Prostate gland (tissue), 2 donors: ENCODE measurements around the gene B3GLCT. TPM values are rescaled to one million over a fixed set of nuclear protein-coding genes. Genes with fewer than 3 reads are reported as not detected.

ENCODE experiments used
- DNase-seq: peaks from one replicate; pipeline ENCODE4 v3.0.0-alpha.2; 2019; ENCODE audit warnings: low spot score
- H3K27ac ChIP-seq, 2 donors: fragments of 200-600 bp; sonication (generic); 2 replicates each; pipeline ENCODE4 v1.5.1; 2017 to 2019
- H3K27me3 ChIP-seq: fragments of 200-600 bp; sonication (generic); replicated peaks from 2 replicates; pipeline ENCODE4 v1.5.1; 2019; ENCODE audit not compliant: insufficient read depth
- H3K36me3 ChIP-seq, 2 donors: fragments of 200-600 bp; sonication (generic); 1 replicate in 1 of 2; 2 replicates in 1 of 2; pipeline versions ENCODE4 v1.5.1 to v1.8.1; 2017 to 2019
- H3K4me1 ChIP-seq: fragments of 200-600 bp; sonication (generic); replicated peaks from 2 replicates; pipeline ENCODE4 v1.5.1; 2019
- H3K4me3 ChIP-seq, 2 donors: fragments of 200-600 bp; sonication (generic); 2 replicates each; pipeline ENCODE4 v1.5.1; 2017 to 2019
- H3K9me3 ChIP-seq: fragments of 200-600 bp; sonication (generic); 2 replicates; pipeline ENCODE4 v1.5.1; 2017
- POLR2A ChIP-seq: fragments of 450-650 bp; IDR thresholded peaks from one replicate; pipeline ENCODE4 v1.6.1; 2016; ENCODE audit warnings: antibody characterized with exemption, mild to moderate bottlenecking
- POLR2AphosphoS5 ChIP-seq: sonication (generic); formaldehyde crosslinking; IDR thresholded peaks from one replicate; pipeline ENCODE4 v1.6.1; 2017; ENCODE audit warnings: antibody characterized with exemption
- WGBS: methylation state at CpG from one replicate; pipeline ENCODE4 v1.1.5; 2018; 5-methylcytosine and 5-hydroxymethylcytosine counted together
- intact Hi-C: fragments of 100-400 bp; cut with DNase I; formaldehyde crosslinking; loops from one replicate; pipeline ENCODE4 v1.14.2; 2022
- total RNA-seq, 2 donors: library from RNA; depleted of rRNA; stranded (reverse); fragments of >200 nt; gene quantifications; one replicate each; pipeline ENCODE4 v1.1.0, GENCODE V29; 2016
- TF ChIP-seq, protein P1 (sequence below), 4 experiments: fragments of 200-600 bp in 2 of 4; fragments of 450-650 bp in 2 of 4; sonication (generic) in 2 of 4; IDR thresholded peaks; 1 replicate in 3 of 4; 2 replicates in 1 of 4; pipeline ENCODE4 v1.5.1; 2016 to 2019; ENCODE audit warnings: antibody characterized with exemption in 4 of 4, mild to moderate bottlenecking in 2 of 4, moderate library complexity in 2 of 4

B3GLCT gene
- total RNA-seq, 2 donors from 2014 or later = 4.4 to 14.7 TPM

GRCh38 chr13:31278869-31279268 is 79.1 kb downstream of the B3GLCT start:
- intact Hi-C loops = no loop called here
- H3K27me3 ChIP-seq = no peaks in the 10 kb centered on the region
- DNase-seq = no peak
- no peaks in the 10 kb centered on the region for H3K36me3 ChIP-seq
- H3K4me1 ChIP-seq = no peaks in the 10 kb centered on the region
- TF ChIP-seq POLR2AphosphoS5 (no peak), POLR2A (no peak)
- TF ChIP-seq, protein P1, sequence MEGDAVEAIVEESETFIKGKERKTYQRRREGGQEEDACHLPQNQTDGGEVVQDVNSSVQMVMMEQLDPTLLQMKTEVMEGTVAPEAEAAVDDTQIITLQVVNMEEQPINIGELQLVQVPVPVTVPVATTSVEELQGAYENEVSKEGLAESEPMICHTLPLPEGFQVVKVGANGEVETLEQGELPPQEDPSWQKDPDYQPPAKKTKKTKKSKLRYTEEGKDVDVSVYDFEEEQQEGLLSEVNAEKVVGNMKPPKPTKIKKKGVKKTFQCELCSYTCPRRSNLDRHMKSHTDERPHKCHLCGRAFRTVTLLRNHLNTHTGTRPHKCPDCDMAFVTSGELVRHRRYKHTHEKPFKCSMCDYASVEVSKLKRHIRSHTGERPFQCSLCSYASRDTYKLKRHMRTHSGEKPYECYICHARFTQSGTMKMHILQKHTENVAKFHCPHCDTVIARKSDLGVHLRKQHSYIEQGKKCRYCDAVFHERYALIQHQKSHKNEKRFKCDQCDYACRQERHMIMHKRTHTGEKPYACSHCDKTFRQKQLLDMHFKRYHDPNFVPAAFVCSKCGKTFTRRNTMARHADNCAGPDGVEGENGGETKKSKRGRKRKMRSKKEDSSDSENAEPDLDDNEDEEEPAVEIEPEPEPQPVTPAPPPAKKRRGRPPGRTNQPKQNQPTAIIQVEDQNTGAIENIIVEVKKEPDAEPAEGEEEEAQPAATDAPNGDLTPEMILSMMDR (IDR thresholded peaks at IDR 0.05) = no peak
- H3K4me3 ChIP-seq = no peak overlapping the region
- no peak overlapping the region for H3K27ac ChIP-seq
- 91% methylated on average over 1 of the region's 1 CpG for WGBS
- no peaks in the 10 kb centered on the region for H3K9me3 ChIP-seq

DNA sequence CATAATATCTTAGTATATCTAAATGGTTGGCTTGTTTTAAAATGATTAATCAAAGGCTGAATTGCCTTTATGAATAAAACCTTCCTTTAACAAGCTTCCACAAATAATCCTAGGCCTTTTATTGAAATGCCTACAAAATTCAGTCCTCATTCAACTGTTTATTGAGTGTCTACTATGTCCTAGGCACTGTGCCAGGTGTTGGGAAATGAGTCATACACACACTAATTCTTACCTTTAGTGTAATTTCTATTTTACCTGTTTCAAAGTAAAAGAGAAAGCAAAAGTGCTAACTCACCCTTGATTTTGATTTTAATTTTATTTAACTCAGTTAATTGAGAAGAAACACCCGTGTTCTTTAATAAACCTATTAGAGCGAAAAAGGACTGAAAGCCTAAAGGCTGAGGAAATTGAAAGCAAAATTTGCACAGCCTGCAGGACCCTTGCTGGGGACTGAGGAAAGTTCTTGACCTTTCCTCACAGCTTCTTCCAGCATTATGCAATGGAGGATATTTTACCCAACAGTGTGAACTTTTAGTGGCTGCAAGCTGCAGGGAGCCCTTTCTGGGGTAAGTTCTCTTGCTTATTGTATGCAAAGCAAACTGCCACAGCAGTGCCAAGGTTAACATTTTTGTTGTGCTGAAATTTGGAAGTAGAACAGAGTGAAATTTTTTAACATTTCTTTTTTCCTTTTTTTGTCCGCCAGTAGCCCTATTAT is 83.1 kb downstream of the B3GLCT start:
- no peak for DNase-seq
- H3K9me3 ChIP-seq = no peaks in the 10 kb centered on the region
- H3K27me3 ChIP-seq = no peaks in the 10 kb centered on the region
- WGBS = 96% methylated on average over 3 of the region's 3 CpGs
- no peak overlapping the region for H3K4me3 ChIP-seq
- intact Hi-C loops = no loop called here
- no peaks in the 10 kb centered on the region for H3K36me3 ChIP-seq
- TF ChIP-seq, protein P1 (IDR thresholded peaks at IDR 0.05) = no peak
- TF ChIP-seq POLR2AphosphoS5 = no peak
- no peak for TF ChIP-seq POLR2A
- no peak overlapping the region for H3K27ac ChIP-seq
- H3K4me1 ChIP-seq = no peaks in the 10 kb centered on the region

DNA sequence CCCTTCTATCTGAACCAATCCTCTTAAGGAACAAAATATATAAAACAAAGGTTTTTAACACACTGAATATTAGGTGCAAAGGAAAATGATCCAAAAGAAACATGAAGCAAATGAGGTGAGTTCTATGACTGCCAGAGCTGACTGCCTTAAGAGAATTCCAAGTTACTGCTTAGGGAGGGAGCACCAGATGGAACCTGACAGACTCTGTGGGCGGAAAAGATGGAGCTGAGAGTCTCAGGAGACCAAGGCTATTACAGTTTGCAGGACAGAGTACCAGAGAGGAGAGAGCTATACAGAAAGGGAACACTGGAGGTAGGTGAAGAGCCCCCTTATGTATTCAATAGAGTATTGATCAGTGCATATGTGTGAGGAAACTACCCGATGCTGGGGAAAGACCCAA is 87.2 kb downstream of the B3GLCT start:
- Histone ChIP-seq H3K27ac (no peak overlapping the region), H3K9me3 (no peaks in the 10 kb centered on the region), H3K36me3 (no peaks in the 10 kb centered on the region), H3K4me1 (no peaks in the 10 kb centered on the region), H3K27me3 (no peaks in the 10 kb centered on the region), H3K4me3 (no peak overlapping the region)
- TF ChIP-seq POLR2A (no peak), POLR2AphosphoS5 (no peak)
- TF ChIP-seq, protein P1 (IDR thresholded peaks at IDR 0.05) = no peak
- DNase-seq = no peak
- intact Hi-C loops = no loop called here
- WGBS = 96% methylated on average over 2 of the region's 2 CpGs

- Histone ChIP-seq H3K4me1 (no peaks in the 10 kb centered on the region), H3K27me3 (no peaks in the 10 kb centered on the region), H3K27ac (no peak overlapping the region), H3K9me3 (no peaks in the 10 kb centered on the region), H3K4me3 (no peak overlapping the region), H3K36me3 (no peaks in the 10 kb centered on the region)
- no peak for DNase-seq
- intact Hi-C loops = no loop called here
- no peak for TF ChIP-seq POLR2AphosphoS5
- TF ChIP-seq, protein P1 (IDR thresholded peaks at IDR 0.05) = no peak
- no peak for TF ChIP-seq POLR2A
Measured at GRCh38 chr13:31301119-31301518, 101.3 kb downstream of the B3GLCT start.

GRCh38 chr13:31310356-31310755 is 110.6 kb downstream of the B3GLCT start:
- no peak for DNase-seq
- Histone ChIP-seq H3K9me3 (no peaks in the 10 kb centered on the region), H3K4me1 (no peaks in the 10 kb centered on the region), H3K4me3 (no peak overlapping the region), H3K27me3 (no peaks in the 10 kb centered on the region), H3K27ac (no peak overlapping the region), H3K36me3 (no peaks in the 10 kb centered on the region)
- TF ChIP-seq POLR2A (no peak), POLR2AphosphoS5 (no peak)
- TF ChIP-seq, protein P1 (IDR thresholded peaks at IDR 0.05) = no peak
- WGBS = 39% methylated on average over 4 of the region's 4 CpGs
- intact Hi-C loops = no loop called here
